Suppressor macrophage (primary cell): Measurements from ENCODE around the gene TRIM77.
"Not testable (repeated sequence)": the region's sequence is repeated elsewhere in the genome, so short reads cannot be mapped to it uniquely, and the experiment has no call there.

Source experiments
- DNase-seq, 4 experiments: peaks; one replicate each; pipeline ENCODE4 v3.0.0-alpha.2; 2020 to 2022
- total RNA-seq, 17 experiments: gene quantifications; one replicate each; lab custom pipeline; 2026; ENCODE audit warnings: mixed read lengths in 6 of 17, inconsistent platforms in 3 of 17; lab: John Stamatoyannopoulos, UW

TRIM77 gene
- total RNA-seq = 0 to 1.7 (median 0) reads per million in 17 experiments

GRCh38 chr11:89709999-89710398 lies at the start of gene TRIM77:
TSS of gene TRIM77 (plus strand) at chr11:89710299. CDS start at chr11:89710299, 0 bp downstream.
- DNase-seq = not testable (repeated sequence)

GRCh38 chr11:89667001-89667400 lies 43.1 kb upstream of the TRIM77 start:
- DNase-seq = no peak

DNA sequence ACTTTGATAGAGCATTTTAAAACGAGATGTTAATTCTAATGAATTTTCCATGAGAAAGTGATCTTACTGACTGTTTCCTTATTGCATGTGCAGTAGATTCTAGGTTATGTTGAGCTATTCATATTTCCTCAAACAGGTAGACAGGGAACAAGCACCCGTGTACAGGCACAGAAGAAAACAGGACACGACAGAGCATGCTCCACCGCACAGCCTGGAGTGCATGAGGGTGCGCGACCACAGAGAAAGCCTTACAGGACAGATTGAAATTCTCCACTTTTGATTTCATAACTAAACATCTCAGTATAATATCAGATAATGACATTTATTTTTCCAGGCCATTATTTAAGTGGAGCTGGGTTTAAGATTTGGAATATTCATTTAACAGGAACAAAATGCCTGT lies 41.9 kb upstream of the TRIM77 start:
- DNase-seq = not testable (repeated sequence)

GRCh38 chr11:89669586-89669985 lies 40.5 kb upstream of the TRIM77 start:
- not testable (repeated sequence) for DNase-seq

DNA sequence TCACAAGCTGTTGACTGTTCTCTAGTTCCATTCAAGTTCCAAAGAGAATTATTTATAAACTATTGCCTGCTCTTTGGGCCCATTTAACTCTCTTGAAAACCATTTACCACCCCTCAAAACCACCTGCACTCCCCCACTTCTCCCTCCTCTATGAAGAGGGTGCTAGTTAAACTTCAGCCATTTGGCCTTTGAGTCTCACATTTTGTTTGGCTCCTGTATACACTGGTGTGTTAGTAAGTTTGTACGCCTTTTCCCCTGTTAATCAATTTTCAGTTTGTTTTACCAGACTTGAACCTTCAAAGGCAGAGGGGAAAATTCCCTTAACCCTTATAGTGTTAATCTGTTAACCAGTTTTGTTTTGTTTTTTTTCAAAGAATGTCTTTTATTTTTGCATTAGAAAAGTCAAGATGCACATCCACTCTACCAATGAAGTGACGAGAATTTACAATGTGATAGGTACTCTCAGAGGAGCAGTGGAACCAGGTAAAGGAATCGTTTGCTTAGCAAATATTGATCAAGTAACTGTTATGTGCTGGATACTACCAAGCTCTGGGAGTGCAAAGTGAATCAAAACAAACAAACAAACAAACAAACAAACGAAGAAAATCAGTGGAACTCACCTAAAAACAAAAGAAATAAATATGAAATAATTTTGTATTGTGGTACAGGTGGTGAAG lies 40.0 kb upstream of the TRIM77 start:
- DNase-seq = not testable (repeated sequence)

GRCh38 chr11:89672547-89672946 lies 37.6 kb upstream of the TRIM77 start:
- DNase-seq = not testable (repeated sequence)

- not testable (repeated sequence) for DNase-seq
Measured at GRCh38 chr11:89673380-89673779, 36.7 kb upstream of the TRIM77 start.

DNA sequence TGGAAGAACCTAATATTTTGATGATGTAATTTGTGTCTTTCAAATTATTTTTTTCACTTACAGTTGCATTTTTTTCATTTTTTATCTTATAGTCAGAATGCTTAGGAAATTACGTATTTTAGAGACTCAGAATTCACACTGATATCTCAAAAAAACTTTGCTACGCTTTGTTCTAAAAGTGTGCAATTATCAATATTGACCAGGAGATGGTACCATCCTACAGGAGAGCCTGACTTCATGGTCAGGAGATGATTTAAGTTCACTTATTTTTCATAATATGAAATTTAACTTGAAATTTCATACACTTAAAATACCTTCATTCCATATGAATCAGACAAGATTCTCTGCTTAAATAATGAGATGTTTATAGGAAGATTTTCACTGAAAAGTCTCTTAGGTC lies 34.7 kb upstream of the TRIM77 start:
- not testable (repeated sequence) for DNase-seq

GRCh38 chr11:89675948-89676347 lies 34.2 kb upstream of the TRIM77 start:
- not testable (repeated sequence) for DNase-seq

- DNase-seq = not testable (repeated sequence)
Measured at GRCh38 chr11:89707080-89707479, 3.0 kb upstream of the TRIM77 start.

DNA sequence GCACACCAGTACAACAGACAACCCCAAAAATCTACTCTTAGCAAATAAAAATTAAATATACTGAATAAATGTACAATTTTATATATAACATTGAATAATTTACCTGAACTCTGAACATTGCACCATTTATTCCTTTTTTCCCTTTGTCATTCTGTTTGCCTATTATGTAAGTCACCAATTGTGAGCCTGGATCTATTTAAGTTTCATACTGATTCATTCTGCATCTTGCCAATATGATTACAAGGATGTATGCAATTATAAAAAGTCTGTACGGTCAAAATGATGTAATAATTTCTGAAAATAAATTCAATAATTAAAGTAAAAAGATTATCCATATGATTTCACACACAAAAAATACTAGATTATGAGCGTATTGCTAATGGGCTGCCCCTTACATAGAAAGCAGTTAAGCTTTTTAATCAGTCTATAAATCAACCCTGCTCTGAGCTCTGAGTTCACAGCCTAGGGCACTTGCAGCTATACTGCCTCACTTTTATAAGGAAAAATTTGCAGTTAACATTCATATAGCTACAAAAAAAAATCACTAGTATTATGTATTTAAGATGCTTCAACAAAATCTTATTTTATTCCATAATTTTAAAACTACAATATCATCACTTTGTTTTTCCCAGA lies 14.9 kb downstream of the TRIM77 start:
- not testable (repeated sequence) for DNase-seq

- not testable (repeated sequence) for DNase-seq
Measured at GRCh38 chr11:89730215-89730614, 20.1 kb downstream of the TRIM77 start.

DNA sequence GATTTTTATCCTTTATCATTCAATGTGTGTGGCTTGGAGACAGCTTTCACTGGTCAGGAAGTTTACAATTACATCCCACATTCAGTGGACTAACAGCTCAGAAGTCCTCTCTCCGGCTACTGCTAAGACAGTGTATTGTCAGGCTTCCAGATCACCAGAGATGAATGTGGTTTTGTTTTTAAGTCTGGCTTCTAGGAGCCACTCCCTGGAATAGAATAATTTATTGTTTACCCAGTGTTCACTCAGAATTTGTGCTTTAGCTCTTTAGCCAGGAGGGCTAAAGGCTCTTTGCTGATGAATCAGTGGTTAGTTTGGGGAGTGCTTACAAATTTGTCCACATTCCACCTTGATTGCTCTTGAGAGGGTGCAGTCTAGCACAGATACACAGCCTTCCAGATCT lies 26.5 kb downstream of the TRIM77 start:
- DNase-seq = no peak

GRCh38 chr11:89737116-89737515 lies 27.0 kb downstream of the TRIM77 start:
- DNase-seq = no peak

DNA sequence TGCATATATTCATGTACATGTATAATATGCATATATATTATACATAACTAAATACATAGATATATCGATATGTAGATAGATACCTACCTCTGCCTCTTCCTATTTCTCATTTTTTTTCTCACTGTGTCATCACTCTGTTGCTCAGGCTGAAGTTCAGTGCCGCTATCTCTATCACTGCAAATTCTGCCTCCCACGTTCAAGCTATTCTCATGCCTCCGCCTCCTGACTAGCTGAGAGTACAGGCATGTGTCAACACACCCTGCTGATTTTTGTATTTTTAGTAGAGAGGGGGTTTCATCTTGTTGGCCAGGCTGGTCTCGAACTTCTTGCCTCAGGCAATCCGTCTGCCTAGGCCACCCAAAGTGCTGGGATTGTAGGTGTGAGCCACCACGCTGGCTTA lies 31.3 kb downstream of the TRIM77 start:
- not testable (repeated sequence) for DNase-seq

- not testable (repeated sequence) for DNase-seq
Measured at GRCh38 chr11:89744158-89744557, 34.1 kb downstream of the TRIM77 start.

DNA sequence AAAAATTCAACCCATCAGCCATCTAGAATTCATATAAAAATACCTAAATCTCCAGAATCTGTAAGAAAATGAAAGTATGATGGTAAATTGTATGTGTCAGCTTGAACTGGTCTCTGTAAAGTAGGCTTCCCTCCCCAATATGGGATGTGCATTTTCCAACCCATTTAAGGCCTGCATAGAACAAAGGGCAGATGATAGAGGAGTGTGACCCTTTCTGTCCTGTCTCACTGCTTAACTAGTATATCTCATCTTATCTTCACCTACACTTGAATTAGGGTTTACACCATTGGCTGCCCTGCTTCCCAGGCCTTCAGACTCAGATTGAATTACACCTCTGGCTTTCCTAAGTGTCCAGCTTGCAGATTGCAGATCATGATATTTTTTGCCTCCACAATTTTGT lies 40.7 kb downstream of the TRIM77 start:
- not testable (repeated sequence) for DNase-seq
